HL-60/S4 (cell line): Measurements from ENCODE around the gene BSPRY.
"Not testable (repeated sequence)": the region's sequence is repeated elsewhere in the genome, so short reads cannot be mapped to it uniquely, and the experiment has no call there.

Experiments used
- in situ Hi-C: fragments of 300-500 bp; cut with MboI; formaldehyde crosslinking; loops from 2 replicates; pipeline ENCODE4 v1.14.3; 2022; ENCODE audit warnings: low sequenced_read_pairs

The BSPRY gene

DNA sequence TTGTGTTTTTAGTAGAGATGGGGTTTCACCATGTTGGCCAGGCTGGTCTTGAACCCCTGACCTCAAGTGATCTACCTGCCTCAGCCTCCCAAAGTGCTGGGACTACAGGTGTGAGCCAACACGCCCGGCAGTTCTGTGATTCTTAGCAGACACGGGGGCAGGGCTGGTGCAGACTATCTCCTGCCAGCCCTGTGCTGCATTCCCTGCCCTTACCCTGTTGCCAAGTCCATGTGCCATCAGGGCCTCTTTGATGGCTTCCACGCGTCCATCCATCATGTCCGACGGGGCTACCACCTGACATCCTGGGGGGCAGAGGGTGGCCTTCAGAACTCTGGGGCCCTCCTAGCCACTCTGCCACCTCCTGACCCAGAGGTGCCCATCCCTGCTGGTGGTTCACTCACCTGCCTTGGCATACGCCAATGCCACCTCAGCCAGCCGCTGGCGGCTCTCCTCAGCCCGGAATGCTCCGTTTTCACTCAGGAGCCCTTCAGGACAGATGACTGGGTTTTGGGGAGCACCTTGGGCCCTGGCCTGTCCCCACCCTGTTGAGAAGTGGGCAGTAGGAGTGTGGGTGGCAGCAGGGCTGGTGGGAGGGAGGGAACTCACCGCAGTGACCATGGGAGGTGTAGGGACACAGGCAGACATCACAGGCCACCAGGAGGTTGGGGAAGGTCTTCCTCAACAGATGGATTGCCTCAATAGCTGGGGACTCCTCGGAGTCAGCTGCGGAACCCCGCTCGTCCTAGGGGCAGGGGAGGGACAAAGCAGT is 41.0 kb downstream of the BSPRY start:
- in situ Hi-C loops: no loop called here

DNA sequence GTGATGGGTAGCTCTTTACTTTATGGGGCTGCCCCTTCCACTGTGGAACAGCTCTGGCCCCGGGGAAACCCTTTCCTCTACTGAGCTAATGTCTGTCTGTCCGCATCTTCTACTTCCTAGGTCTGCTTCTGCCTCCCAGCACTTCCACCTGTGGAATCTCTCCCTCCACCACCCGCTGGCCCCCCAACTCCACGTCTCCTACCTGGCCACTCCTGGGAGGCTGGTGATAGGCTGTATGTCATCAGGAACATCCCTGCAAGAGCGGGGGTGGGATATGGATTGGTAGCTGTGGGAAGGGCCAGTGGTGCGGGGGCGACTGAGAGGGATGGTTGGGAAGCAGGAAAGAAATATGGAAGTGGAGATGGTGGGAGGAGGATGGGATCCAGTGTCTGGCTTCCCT is 42.6 kb downstream of the BSPRY start:
- in situ Hi-C loops: no loop called here

DNA sequence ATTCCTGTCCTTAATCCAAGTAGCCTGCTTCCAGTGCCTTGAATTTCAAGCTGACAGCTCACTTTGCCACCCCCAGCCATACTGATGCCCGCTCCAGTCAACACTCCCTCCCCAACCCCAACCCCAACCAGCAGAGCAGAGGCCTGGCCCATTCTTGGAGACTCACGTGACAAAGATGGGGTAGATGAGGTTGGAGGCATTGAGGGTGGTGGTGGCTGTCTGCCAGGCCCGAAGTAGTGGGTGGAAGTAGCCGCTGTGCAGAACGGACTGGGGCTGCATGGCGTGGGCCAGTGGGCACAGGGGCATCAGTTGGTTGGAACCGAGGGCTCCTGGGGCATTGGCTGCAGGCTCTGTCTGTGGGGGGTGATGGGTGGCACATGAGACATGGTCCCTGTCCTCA is 43.9 kb downstream of the BSPRY start:
- in situ Hi-C loops: no loop called here

GRCh38 chr9:113395000-113395861 is 45.9 kb downstream of the BSPRY start:
- in situ Hi-C loops: no loop called here

DNA sequence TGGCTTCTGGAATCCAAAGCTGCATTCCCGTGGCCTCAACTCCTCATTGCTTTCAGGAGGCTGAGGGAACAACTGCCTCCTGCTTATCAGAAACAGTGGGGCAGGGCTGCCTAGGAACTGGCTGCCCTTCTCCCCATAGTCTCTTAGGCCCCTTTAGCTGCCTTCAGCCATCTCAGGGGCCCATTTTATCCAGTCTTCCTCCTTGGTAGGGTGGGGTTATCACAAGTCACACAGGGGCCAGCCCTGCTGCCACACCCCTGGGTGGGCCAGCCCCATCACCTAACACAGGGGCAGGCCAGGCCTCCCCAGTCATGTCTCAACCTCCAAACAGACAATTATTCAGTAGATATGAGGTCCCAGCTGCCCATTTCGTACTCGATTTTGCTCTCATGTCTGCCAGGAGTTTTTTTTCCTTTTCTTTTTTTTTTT is 47.9 kb downstream of the BSPRY start:
- in situ Hi-C loops: no loop called here

GRCh38 chr9:113398796-113399195 is 49.5 kb downstream of the BSPRY start:
- in situ Hi-C loops: no loop called here

- in situ Hi-C loops: no loop called here
Observed at GRCh38 chr9:113399646-113400200, 50.4 kb downstream of the BSPRY start.

GRCh38 chr9:113401027-113401792 is 51.9 kb downstream of the BSPRY start, which contains the start of gene ALAD:
Gene ALAD (minus strand): TSS chr9:113401284. CDS start chr9:113393559, 7,725 bp downstream.
- in situ Hi-C loops: no loop called here

DNA sequence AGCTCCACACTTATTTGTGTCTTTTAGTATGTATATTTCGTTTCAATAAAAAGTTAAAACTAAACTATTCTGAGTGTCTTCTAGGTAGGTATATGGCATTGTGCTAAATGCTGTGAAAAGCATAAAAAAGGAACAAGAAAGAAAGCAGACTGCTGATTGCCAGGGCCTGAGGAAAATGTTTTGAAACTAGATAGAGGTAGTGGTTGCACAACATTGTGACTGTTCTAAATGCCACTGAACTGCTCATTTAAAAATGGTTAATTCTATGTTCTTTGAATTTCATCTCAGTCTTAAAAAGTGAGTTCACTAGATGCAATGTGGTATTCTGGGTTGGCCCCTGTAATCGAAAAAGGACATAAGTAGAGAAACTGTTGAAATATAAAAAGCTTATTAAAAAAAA is 54.3 kb downstream of the BSPRY start:
- in situ Hi-C loops: no loop called here

DNA sequence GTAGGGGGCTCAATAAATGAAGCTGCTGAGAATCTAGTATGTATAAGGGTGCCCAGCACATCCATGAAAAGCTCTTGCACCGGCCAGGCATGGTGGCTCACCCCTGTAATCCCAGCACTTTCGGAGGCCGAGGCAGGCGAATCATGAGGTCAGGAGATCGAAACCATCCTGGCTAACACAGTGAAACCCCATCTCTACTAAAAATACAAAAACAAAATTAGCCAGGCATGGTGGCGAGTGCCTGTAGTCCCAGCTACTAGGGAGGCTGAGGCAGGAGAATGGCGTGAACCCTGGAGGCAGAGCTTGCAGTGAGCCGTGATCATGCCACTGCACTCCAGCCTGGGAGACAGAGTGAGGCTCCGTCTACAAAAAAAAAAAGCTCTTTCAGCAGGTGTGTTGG is 57.0 kb downstream of the BSPRY start:
- in situ Hi-C loops: not testable (repeated sequence)

- in situ Hi-C loops: not testable (repeated sequence)
Observed at GRCh38 chr9:113406873-113407511, 57.7 kb downstream of the BSPRY start.

- in situ Hi-C loops: no loop called here
Observed at GRCh38 chr9:113409481-113409880, 60.1 kb downstream of the BSPRY start.

DNA sequence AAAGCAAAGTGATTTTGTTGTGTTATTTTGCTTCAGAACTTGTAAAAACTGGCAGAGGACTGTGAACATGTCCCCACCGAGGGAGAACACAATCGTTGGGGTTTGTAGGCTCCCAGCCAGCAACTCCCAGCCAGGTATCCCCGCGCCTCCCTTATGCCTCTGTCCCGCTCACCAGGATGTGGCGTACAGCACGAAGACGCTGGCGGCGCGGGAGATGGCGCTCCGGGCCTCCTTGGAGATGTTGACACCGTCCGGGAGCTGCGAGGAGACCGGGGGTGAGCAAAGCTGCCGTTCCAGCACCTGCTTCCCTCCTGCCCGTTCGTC is 60.5 kb downstream of the BSPRY start:
- in situ Hi-C loops: no loop called here

DNA sequence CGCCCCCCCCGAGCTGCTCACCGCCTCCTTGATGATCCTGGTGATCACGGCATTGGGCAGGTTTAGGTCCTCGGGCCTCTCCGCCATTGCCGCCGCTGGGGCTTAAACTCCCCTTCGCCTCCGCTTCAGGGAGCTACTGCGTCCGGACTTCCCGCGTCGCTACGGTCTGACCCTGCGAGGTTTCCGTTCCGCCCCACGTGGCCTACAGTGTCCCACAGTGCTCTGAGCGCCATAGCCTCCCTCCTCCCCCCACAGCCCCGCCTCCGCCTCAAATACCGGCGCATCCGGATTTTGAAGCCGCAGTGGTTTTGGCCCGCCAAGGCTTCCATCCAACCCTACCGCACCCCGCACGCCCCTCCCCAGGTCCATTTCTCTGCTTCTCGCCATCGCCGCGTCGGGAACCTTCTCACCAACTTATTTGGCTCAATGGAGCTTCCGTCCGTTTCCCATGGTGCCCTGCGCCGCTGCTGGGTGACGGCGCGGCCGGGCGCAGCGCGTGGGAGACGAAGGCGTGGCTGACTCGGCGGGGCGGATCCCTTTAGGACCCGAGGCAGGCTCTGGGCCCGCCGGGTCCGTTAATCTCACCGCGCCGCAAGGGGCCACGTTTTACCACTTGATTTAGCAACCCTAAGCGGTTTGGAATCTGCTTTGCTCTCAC is 61.0 kb downstream of the BSPRY start, which contains the start of the genes C9orf43 and POLE3:
Gene C9orf43, plus strand, starts transcription at position 541 of the 658 bp plus-strand sequence. CDS start 2,747 bp downstream, outside the sequence.
Gene POLE3, minus strand, starts transcription at position 469 of the 658 bp plus-strand sequence. Its CDS starts 382 bp downstream, at position 87.
- in situ Hi-C loops: no loop called here

DNA sequence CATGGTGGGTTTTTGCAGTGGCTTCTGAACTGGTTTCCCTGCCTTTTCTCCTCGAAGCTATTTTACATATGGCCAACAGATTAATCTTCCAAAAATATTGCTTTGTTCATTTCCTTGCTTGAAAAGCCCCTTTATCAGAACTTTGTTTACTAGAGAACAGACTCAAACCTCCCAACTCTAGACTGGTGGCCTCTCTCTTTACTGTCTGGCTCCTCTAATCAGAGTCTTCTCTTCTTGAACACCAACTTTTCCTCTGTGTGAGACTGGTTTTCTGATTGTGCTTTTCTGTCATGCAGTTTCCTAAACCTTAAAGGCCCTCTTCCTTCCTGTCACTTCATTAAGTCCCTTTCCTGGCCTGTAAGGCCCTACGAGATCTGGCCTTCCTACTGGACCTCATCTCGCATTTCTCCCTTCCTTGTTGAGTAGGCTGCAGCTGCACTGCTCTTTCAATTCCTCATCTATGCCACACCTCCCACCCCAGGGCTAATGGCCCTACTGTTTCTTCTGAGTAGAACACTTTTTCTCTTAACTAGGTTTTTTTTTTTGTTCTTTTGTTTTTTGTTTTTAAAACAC is 66.9 kb downstream of the BSPRY start:
- in situ Hi-C loops: no loop called here

DNA sequence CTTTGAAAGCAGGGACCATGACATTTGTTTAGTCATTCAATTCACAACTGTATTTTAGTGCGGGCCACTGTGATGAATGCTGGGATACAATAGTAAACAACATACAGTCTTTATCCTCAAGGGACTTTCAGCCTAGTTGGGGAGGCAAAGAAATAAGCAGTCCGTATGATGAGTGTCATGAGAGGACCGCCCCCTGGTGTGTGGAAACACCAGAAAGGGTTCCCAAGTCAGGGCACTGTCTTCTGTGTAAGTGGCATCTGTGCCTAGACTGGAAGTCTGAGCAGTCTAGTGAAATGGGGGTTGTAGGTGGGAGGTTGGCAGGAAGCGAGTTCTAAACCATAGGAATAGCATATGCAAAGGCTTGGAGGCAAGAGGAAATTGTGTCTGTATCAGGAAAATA is 68.0 kb downstream of the BSPRY start:
- in situ Hi-C loops: no loop called here
